ENCODE results near the gene KNL1. TPM values are rescaled to one million over a fixed set of nuclear protein-coding genes. Genes with fewer than 3 reads are reported as not detected.

Gene KNL1
- total and polyA plus RNA-seq, 2 of the 8 experiments (the other 6 are each of a cell fraction or from before 2014, with no cell fraction given): 4.4 to 22.5 TPM

DNA sequence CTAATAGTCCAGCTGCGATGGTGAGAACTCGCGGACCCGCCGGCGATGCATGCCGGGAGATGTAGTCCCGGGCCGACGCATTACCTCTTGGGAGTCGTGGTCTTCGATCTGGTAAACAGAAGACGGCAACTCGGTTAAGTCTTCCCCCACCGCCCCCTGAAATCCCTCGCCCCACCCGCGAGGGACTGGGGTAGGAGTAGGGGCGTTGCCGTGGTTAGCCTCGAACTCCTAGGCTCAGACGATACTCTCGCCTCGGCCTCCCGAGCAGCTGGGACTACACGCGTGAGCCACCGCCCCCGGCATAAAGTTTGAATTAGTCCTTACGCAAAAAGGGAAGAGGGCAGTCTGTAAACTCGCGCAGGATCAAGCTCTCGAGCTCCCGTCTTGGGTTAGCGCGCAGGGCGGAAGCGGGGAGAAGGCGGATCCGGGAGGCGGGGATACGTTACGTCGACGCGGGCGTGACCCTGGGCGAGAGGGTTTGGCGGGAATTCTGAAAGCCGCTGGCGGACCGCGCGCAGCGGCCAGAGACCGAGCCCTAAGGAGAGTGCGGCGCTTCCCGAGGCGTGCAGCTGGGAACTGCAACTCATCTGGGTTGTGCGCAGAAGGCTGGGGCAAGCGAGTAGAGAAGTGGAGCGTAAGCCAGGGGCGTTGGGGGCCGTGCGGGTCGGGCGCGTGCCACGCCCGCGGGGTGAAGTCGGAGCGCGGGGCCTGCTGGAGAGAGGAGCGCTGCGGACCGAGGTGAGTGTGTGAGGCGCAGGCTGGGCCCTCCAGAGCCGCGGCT is 100.8 kb downstream of the KNL1 start, which contains the start of gene RAD51 (continued):
- TF ChIP-seq MAX (IDR thresholded peaks at IDR 0.05): peak; percentile 82
- TF ChIP-seq POLR2A (IDR thresholded peaks at IDR 0.05; ENCODE audit: control extremely low read depth in 1 of 2, low read depth in 2 of 2, low read length in 2 of 2): peak; percentile 90
- no peak for TF ChIP-seq RNF2 (IDR thresholded peaks at IDR 0.05; ENCODE audit: borderline replicate concordance, low read depth, low read length, missing control alignments, poor library complexity, severe bottlenecking)
- no peak for TF ChIP-seq GABPA (IDR thresholded peaks at IDR 0.05; ENCODE audit: borderline replicate concordance, insufficient read depth, low read length)
- no peak for TF ChIP-seq CHD7 (IDR thresholded peaks at IDR 0.05; ENCODE audit: insufficient replicate concordance, low read length)
- no peak for TF ChIP-seq JUN (IDR thresholded peaks at IDR 0.05; ENCODE audit: low read depth, low read length)
- peak; percentile 92 for TF ChIP-seq PHF8 (conservative IDR thresholded peaks at IDR 0.05; ENCODE audit: low read depth, low read length)
- no peak for TF ChIP-seq SP2 (IDR thresholded peaks at IDR 0.05; ENCODE audit: low read length)
- no peak for TF ChIP-seq BCL11A (IDR thresholded peaks at IDR 0.05; ENCODE audit: low read depth in 2 of 2, low read length in 2 of 2)
- TF ChIP-seq KDM1A (IDR thresholded peaks at IDR 0.05; ENCODE audit: borderline replicate concordance, low read length): no peak

All from H1 (cell line).